HL-60 (cell line): Measurements from ENCODE around the gene KRTAP10-2.

Source experiments
- CTCF ChIP-seq: IDR thresholded peaks from one replicate; pipeline ENCODE4 v1.5.1; 2011; ENCODE audit warnings: low read length, control low read depth, inconsistent platforms; ENCODE audit not compliant: insufficient read depth
- GABPA ChIP-seq: IDR thresholded peaks from 2 replicates; pipeline ENCODE4 v1.6.1; 2012; ENCODE audit warnings: low read depth
- POLR2AphosphoS5 ChIP-seq: IDR thresholded peaks from 2 replicates; pipeline ENCODE4 v1.6.1; 2012; ENCODE audit warnings: low read depth
- REST ChIP-seq: IDR thresholded peaks from 2 replicates; pipeline ENCODE4 v1.6.1; 2012; ENCODE audit warnings: low read depth; ENCODE audit not compliant: insufficient replicate concordance

- no peak for TF ChIP-seq CTCF
- no peak for TF ChIP-seq POLR2AphosphoS5
- TF ChIP-seq GABPA, result no peak
- no peak for TF ChIP-seq REST
These were observed 29.9 kb downstream of the KRTAP10-2 start for GRCh38 chr21:44521301-44521927.
